Cardiac muscle cell (in vitro differentiated cells and primary cell): Measurements from ENCODE around the gene SCAF1. TPM values are rescaled to one million over a fixed set of nuclear protein-coding genes. Genes with fewer than 3 reads are reported as not detected.

Experiments used
- DNase-seq, 2 donors: peaks; one replicate each; pipeline versions ENCODE4 v3.0.0 to v3.0.0-alpha.2; 2010 to 2017; ENCODE audit warnings: low read depth in 1 of 2, low spot score in 1 of 2
- H3K27ac ChIP-seq: fragments of 200-600 bp; sonication (generic); 2 replicates; pipeline ENCODE4 v1.5.1; 2016
- H3K27me3 ChIP-seq: fragments of 200-600 bp; sonication (generic); 2 replicates; pipeline ENCODE4 v1.6.0; 2016; ENCODE audit warnings: control low read depth
- H3K36me3 ChIP-seq: fragments of 200-600 bp; sonication (generic); 2 replicates; pipeline ENCODE4 v1.5.1; 2016; ENCODE audit warnings: control low read depth
- H3K4me1 ChIP-seq: fragments of 200-600 bp; sonication (generic); 2 replicates; pipeline ENCODE4 v1.8.1; 2017; ENCODE audit warnings: low read depth, mild to moderate bottlenecking, mixed run types
- H3K4me3 ChIP-seq: fragments of 200-600 bp; sonication (generic); 2 replicates; pipeline ENCODE4 v1.5.1; 2016; ENCODE audit warnings: mild to moderate bottlenecking
- H3K9me3 ChIP-seq: fragments of 200-600 bp; sonication (generic); 2 replicates; pipeline ENCODE4 v1.5.1; 2017; ENCODE audit warnings: low read depth, mild to moderate bottlenecking, control low read depth
- polyA plus RNA-seq: library from polyadenylated mRNA; unstranded; fragments of >200 nt; fragmentation: Nextera tagmentation; extraction: Ambion mirVana; gene quantifications from 2 replicates; pipeline ENCODE4 v1.2.1, GENCODE V29; 2016
- total RNA-seq: library from RNA; depleted of rRNA; stranded (reverse); fragments of >200 nt; gene quantifications from 2 replicates; pipeline ENCODE4 v1.2.3, GENCODE V29; 2016
- TF ChIP-seq, protein P1 (sequence below): IDR thresholded peaks from 2 replicates; pipeline ENCODE4 v1.5.1; 2012; ENCODE audit warnings: low read depth, mild to moderate bottlenecking, low read length

The SCAF1 gene
- total and polyA plus RNA-seq, 2 experiments from 2014 or later = 16.4 to 71.0 TPM

DNA sequence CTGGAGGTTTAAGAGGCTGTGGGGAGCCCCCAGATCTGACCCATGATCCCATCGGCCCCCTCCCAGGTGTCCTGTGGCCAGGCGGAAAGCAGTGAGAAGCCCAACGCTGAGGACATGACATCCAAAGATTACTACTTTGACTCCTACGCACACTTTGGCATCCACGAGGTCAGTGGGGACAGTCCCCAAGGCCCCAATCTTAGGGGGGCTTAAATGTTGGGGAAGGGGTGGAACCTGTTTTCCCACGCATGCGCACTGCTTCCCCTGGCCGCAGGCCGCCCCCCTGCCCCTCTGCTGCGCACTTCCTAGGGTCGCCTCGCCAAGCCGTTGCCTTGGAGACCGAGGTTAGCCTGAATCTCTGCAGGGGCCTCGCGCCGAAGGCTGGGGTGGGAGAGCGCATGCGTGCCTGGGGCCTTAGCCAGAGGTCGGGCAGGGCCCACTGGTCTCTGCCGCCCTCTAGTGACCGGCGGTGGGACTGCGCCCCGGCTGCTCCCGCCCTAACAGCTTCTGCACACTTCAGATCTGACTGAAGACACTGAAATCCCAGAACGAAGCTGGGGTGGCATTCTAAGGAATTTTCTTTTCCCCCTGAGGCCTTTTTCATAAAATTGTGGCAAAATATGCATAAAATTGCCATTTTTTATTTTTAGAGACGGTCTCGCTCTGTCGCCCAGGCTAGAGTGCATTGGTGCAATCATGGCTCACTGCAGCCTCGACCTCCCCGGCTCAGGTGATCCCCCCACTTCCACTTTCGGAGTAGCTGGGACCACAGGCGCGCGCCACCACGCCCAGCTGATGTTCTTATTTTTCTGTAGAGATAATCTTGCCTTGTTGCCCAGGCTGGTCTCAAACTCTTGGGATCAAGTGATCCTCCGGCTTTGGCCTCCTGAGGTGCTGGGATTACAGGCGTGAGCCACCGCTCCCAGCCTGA, 38.7 kb downstream of the SCAF1 start:
- Histone ChIP-seq H3K4me3 (no peak overlapping the region), H3K4me1 (peaks cover 10% of the 10 kb centered on the region), H3K27me3 (no peaks in the 10 kb centered on the region)

DNA sequence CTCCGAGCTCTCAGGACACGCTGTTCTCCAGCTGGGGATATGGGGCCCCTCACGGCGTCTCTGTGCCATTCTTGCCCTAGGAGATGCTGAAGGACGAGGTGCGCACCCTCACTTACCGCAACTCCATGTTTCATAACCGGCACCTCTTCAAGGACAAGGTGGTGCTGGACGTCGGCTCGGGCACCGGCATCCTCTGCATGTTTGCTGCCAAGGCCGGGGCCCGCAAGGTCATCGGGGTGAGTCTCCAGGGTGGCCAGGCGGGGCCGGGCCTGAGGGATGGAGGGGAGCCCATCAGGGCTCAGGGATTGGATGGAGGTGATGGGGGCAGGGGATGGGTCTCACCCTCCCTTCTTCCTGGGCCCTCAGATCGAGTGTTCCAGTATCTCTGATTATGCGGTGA, 39.8 kb downstream of the SCAF1 start:
- Histone ChIP-seq H3K9me3 (no peaks in the 10 kb centered on the region), H3K4me1 (peaks cover 10% of the 10 kb centered on the region), H3K36me3 (peaks cover 39% of the 10 kb centered on the region), H3K27ac (no peak overlapping the region), H3K4me3 (no peak overlapping the region), H3K27me3 (no peaks in the 10 kb centered on the region)
- DNase-seq = no peak
- TF ChIP-seq, protein P1, sequence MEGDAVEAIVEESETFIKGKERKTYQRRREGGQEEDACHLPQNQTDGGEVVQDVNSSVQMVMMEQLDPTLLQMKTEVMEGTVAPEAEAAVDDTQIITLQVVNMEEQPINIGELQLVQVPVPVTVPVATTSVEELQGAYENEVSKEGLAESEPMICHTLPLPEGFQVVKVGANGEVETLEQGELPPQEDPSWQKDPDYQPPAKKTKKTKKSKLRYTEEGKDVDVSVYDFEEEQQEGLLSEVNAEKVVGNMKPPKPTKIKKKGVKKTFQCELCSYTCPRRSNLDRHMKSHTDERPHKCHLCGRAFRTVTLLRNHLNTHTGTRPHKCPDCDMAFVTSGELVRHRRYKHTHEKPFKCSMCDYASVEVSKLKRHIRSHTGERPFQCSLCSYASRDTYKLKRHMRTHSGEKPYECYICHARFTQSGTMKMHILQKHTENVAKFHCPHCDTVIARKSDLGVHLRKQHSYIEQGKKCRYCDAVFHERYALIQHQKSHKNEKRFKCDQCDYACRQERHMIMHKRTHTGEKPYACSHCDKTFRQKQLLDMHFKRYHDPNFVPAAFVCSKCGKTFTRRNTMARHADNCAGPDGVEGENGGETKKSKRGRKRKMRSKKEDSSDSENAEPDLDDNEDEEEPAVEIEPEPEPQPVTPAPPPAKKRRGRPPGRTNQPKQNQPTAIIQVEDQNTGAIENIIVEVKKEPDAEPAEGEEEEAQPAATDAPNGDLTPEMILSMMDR = no peak

More for the DNA sequence above, 38.7 kb downstream of the SCAF1 start:
- TF ChIP-seq, protein P1 = peak; percentile 99
- Histone ChIP-seq H3K9me3 (no peaks in the 10 kb centered on the region), H3K36me3 (peaks cover 34% of the 10 kb centered on the region), H3K27ac (peak overlapping the region; percentile 74)
- DNase-seq = peak; percentile 91 to 96

DNA sequence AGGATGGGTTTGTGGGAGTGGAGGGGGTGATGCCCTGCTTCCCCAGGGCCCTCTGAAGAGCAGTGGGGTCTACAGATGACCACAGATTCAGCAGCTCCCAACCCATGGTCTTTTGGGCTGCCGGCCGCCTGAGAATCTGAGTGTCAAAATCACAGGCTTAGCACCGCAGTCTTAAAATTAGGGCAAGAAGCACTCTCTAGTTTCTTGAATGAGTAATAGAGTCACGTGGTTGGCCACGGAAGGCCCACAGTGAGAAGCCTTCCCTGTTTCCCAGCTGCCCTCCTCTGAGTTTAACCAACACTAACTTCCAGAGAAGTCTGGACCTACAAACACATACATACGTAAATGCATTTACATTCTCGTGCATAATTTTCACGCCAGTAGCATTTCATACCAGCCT, 40.3 kb downstream of the SCAF1 start:
- no peaks in the 10 kb centered on the region for H3K27me3 ChIP-seq
- H3K27ac ChIP-seq = no peak overlapping the region
- peaks cover 10% of the 10 kb centered on the region for H3K4me1 ChIP-seq
- no peak overlapping the region for H3K4me3 ChIP-seq
- DNase-seq = no peak
- TF ChIP-seq, protein P1 = no peak
- peaks cover 39% of the 10 kb centered on the region for H3K36me3 ChIP-seq
- no peaks in the 10 kb centered on the region for H3K9me3 ChIP-seq

DNA sequence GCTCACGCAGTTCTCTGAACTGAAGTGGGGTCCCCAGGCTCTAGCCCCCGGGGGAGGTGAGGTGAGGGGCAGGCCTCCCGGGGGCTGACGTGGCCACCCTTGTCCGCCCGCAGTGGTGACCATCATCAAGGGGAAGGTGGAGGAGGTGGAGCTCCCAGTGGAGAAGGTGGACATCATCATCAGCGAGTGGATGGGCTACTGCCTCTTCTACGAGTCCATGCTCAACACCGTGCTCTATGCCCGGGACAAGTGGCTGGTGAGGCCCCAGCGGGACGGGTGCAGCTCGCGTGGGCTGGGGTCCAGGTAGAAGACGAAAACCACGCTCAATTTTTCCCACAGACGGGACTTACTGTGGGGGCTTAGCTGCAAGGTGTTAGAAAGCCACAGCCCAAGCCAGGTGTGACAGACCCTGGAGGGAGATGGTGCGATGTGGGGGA, 41.8 kb downstream of the SCAF1 start:
- Histone ChIP-seq H3K27me3 (no peaks in the 10 kb centered on the region), H3K36me3 (peaks cover 39% of the 10 kb centered on the region), H3K4me3 (no peak overlapping the region), H3K27ac (no peak overlapping the region), H3K4me1 (peaks cover 10% of the 10 kb centered on the region), H3K9me3 (no peaks in the 10 kb centered on the region)
- TF ChIP-seq, protein P1 = no peak
- DNase-seq = no peak

DNA sequence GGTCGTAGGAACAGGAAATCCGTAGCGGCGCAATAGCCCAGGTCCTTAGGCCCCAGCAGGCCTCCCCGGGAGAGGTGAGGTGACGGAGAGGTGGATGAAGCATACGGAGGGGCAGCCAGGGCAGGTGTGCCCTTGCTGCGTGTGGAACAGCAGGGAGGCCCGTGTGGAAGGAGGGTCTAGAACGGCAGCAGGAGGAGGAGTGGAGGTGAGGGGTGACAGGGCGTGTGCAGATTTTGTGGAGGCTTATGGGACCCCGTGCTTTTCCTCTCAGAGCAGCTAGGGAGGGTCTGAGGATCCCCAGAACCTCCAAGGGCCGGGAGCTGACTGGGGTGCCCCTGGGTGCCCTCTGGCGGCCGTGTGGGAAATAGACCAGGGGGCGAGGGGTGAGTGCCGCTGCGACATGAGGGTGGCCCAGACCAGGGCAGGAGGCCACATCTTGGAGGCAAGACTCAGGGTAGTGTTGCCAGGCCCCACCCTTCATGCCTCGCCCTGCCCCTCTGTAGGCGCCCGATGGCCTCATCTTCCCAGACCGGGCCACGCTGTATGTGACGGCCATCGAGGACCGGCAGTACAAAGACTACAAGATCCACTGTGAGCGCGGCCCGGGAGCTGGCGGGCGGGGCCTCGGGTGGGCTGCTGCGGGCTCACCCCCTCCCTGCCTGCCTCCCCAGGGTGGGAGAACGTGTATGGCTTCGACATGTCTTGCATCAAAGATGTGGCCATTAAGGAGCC, 42.4 kb downstream of the SCAF1 start:
- H3K36me3 ChIP-seq = peaks cover 39% of the 10 kb centered on the region
- peaks cover 6% of the 10 kb centered on the region for H3K4me1 ChIP-seq
- no peaks in the 10 kb centered on the region for H3K27me3 ChIP-seq
- TF ChIP-seq, protein P1 = peak; percentile 43
- H3K4me3 ChIP-seq = no peak overlapping the region
- no peak overlapping the region for H3K27ac ChIP-seq
- DNase-seq = peak in 1 of 2 donors; percentile 34
- no peaks in the 10 kb centered on the region for H3K9me3 ChIP-seq
